Measurements from ENCODE around the gene IER3.
A peak's percentile ranks its signal among the peaks of the same experiment; 100 is the strongest.
"Not testable (repeated sequence)": the region's sequence is repeated elsewhere in the genome, so short reads cannot be mapped to it uniquely, and the experiment has no call there.

The IER3 gene

GRCh38 chr6:30730601-30731435 lies 13.5 kb downstream of the IER3 start:
- H3K27ac ChIP-seq: peak overlapping the region in 8 of 21 experiments; percentile 22 to 63 (median 48)
- peak overlapping the region in 1 of 7 experiments; percentile 8 for H3K4me3 ChIP-seq

- H3K27ac ChIP-seq: peak overlapping the region in 2 of 21 experiments; percentile 53 to 61
- H3K4me3 ChIP-seq: no peak overlapping the region
Measured at GRCh38 chr6:30727920-30728553, 16.3 kb downstream of the IER3 start.

GRCh38 chr6:30726506-30727413 lies 17.6 kb downstream of the IER3 start:
- Histone ChIP-seq H3K27ac (peak overlapping the region in 3 of 21 experiments; percentile 21 to 61 (median 24)), H3K4me3 (no peak overlapping the region)

GRCh38 chr6:30725713-30726505 lies 18.4 kb downstream of the IER3 start:
- peak overlapping the region in 2 of 21 experiments; percentile 8 to 24 for H3K27ac ChIP-seq
- H3K4me3 ChIP-seq: no peak overlapping the region

GRCh38 chr6:30724906-30725667 lies 19.3 kb downstream of the IER3 start:
- no peak overlapping the region for H3K4me3 ChIP-seq
- peak overlapping the region in 2 of 21 experiments; percentile 34 to 38 for H3K27ac ChIP-seq

- not testable (repeated sequence) for H3K4me3 ChIP-seq
- H3K27ac ChIP-seq: peak overlapping the region in 4 of 21 experiments; percentile 13 to 42 (median 18)
Measured at GRCh38 chr6:30723843-30724741, 20.3 kb downstream of the IER3 start.

GRCh38 chr6:30723159-30723842 lies 21.0 kb downstream of the IER3 start:
- H3K4me3 ChIP-seq: peak overlapping the region in 1 of 7 experiments; percentile 91
- H3K27ac ChIP-seq: peak overlapping the region in 5 of 21 experiments; percentile 11 to 99 (median 19)

- peak overlapping the region; percentile 70 to 91 (median 81) for H3K4me3 ChIP-seq
- H3K27ac ChIP-seq: peak overlapping the region in 20 of 21 experiments; percentile 31 to 99 (median 95)
Measured at GRCh38 chr6:30722280-30723112, 21.9 kb downstream of the IER3 start.

- Histone ChIP-seq H3K27ac (peak overlapping the region; percentile 31 to 99 (median 95)), H3K4me3 (peak overlapping the region; percentile 70 to 91 (median 81))
Measured at GRCh38 chr6:30722025-30722279, 22.4 kb downstream of the IER3 start.

- H3K4me3 ChIP-seq: peak overlapping the region; percentile 70 to 91 (median 81)
Measured at GRCh38 chr6:30721198-30722024, 22.9 kb downstream of the IER3 start.

GRCh38 chr6:30720738-30721197 lies 23.6 kb downstream of the IER3 start:
- H3K27ac ChIP-seq: peak overlapping the region; percentile 71 to 99 (median 95)
- H3K4me3 ChIP-seq: peak overlapping the region; percentile 70 to 91 (median 81)

More at GRCh38 chr6:30721198-30722024, 22.9 kb downstream of the IER3 start:
- H3K27ac ChIP-seq: peak overlapping the region; percentile 71 to 99 (median 95)

GRCh38 chr6:30719791-30720737 lies 24.3 kb downstream of the IER3 start, which contains the start of gene TUBB:
TSS of gene TUBB (plus strand) at chr6:30720352. CDS start at chr6:30720507, 155 bp downstream.
- H3K4me3 ChIP-seq: peak within 1 kb of the TSS; percentile 70 to 91 (median 81)
- H3K27ac ChIP-seq: peak within 1 kb of the TSS; percentile 71 to 99 (median 95)

- H3K4me3 ChIP-seq: peak overlapping the region; percentile 70 to 91 (median 81)
- peak overlapping the region in 20 of 21 experiments; percentile 71 to 99 (median 94) for H3K27ac ChIP-seq
Measured at GRCh38 chr6:30719356-30719755, 25.0 kb downstream of the IER3 start.
